HG02870 (cell line): Measurements from ENCODE around the gene TMEM37.
A peak's percentile ranks its signal among the peaks of the same experiment; 100 is the strongest.
"Not testable (repeated sequence)": the region's sequence is repeated elsewhere in the genome, so short reads cannot be mapped to it uniquely, and the experiment has no call there.

Experiments
- ATAC-seq: cut with Tn5 transposase; IDR thresholded peaks from one replicate; pipeline ENCODE4 v1.9.1; 2021; ENCODE audit warnings: mild to moderate bottlenecking, moderate library complexity; ENCODE audit not compliant: unreplicated experiment

The TMEM37 gene

GRCh38 chr2:119431155-119431975 lies at the start of gene TMEM37:
TMEM37 (plus strand) TSS chr2:119431854; CDS start chr2:119431904, 50 bp downstream.
- peak; percentile 52 for ATAC-seq

DNA sequence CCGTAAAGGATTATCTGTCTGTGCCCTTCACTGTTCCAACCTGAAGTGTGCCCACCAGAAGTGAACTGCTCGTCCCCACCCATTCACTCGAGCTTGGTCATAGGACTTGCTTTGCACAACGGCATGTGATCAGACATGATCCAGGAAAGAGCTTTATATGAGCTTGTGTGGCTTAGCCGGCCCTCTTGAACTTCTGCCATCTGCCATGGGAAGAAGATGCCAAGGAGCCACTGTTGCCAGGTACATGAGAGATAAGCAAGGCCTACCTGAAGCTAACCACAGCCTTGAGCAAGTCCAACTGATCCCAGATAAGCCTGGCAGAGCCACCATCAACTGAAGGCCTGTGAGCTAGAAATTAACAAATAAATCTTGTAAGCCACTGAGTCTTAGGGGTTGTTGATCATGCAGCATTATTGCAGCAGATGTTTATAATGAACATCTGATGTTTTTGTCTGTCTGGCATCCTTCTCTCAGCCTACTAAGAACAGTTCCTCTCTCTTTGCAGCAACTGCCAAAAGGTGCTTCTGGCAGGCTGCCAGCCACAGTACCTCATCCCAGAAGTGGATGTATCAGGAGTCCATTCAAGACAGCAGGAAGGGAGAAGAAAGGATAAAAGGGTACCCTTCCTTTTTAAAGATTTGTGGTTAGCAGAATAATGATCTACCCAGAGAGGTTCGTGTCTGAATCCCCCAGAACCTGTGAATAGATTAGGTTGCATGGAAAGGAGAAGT lies 48.1 kb upstream of the TMEM37 start:
- ATAC-seq = no peak

DNA sequence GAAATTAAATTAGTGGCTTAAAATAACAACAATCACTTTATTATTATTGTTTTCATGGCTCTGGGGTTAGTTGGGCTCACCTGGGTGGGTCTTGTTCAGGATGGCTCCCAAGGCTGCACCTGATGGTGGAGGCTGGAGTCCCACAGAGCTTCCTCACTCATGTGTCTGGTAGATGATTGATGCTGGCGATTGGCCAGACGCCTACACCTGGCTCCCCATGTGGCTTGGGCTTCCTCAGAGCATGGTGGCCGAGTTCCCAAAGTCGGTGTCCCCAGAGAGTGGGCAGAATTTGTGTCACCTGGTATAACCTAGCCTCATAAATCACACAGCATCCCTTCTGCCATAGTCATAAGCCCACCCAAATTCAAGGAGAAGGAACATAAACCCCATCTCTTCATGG lies 46.7 kb upstream of the TMEM37 start:
- ATAC-seq = no peak

DNA sequence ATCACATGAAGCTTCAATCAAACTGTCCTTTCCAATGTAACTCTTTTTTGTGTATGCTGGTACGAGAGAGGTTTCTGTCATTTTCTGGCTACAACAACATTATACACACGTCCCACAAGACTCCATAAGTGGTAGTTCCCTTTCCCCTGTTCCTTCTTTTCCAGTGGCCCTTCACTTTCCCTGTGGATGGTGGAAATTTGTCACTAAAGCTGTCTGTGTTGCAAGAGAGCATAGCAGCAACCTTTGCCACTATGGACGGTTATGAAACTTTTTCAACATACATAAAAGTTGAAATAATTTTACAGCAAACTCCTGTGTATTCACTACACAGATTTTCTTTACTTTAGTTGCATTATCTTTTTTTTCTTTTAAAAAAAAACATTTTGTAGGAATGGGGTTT lies 46.2 kb upstream of the TMEM37 start:
- no peak for ATAC-seq

DNA sequence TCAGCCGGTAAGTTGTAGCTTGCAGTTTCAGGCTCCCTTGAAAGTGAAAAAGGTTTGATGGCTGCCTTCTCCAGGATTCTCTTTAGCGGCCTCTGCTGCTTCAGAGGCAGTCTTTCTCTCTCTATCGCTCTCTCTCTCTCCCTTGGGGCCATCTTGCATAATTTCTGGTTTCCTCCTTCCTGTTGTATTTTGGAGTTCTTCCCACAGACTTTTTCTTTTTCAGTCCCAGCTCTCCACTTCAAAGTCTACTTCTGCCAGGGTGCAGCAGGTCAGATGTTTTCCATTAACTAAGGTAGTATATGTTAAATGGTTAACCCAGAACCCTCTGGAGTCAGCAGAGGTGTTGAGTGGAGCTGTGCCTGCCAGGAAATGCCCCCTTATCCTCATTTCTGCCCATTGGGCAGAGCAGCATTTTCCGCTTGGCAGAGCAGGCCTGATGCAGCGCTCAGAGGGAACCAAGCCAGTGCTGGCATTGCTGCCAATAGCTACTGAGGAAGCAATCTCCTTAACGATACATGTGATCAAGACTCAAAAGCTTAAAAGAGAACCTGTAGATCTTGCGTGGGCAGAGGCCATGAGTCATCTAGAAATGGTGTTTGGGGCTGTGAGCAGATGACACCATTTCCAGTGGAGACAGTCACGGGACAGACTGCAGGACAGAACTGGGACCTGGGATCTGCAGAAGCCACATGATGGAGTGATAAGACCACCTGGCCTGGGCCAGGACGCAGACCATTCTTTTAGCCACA lies 44.1 kb upstream of the TMEM37 start:
- peak; percentile 79 for ATAC-seq

DNA sequence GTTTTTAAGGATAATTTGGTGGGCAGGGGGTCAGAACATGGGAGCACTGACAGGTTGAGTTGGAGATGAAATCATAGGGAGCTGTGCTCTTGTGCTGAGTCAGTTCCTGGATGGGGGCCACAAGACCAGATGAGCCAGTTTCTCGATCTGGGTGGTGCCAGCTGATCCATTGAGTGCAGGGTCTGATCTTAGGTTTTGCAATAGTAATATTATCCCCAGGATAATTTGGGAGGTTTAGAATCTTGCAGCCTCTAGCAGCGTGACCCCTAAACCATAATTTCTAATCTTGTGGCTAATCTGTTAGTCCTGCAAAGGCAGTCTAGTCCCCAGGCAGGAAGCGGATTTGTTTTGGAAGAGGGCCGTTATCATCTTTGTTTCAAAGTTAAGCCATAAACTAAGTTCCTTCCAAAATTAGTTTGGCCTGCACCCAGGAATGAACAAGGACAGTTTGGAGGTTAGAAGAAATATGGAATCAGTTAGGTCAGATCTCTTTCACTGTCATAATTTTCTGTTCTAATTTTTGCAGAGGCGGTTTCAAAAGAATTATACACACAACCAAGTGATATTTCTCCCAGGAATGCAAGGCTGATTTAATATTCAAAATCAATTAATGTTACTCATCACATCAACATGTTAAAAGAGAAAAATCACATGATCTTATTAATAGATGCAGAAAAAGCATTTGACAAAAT lies 41.9 kb upstream of the TMEM37 start:
- ATAC-seq = no peak

DNA sequence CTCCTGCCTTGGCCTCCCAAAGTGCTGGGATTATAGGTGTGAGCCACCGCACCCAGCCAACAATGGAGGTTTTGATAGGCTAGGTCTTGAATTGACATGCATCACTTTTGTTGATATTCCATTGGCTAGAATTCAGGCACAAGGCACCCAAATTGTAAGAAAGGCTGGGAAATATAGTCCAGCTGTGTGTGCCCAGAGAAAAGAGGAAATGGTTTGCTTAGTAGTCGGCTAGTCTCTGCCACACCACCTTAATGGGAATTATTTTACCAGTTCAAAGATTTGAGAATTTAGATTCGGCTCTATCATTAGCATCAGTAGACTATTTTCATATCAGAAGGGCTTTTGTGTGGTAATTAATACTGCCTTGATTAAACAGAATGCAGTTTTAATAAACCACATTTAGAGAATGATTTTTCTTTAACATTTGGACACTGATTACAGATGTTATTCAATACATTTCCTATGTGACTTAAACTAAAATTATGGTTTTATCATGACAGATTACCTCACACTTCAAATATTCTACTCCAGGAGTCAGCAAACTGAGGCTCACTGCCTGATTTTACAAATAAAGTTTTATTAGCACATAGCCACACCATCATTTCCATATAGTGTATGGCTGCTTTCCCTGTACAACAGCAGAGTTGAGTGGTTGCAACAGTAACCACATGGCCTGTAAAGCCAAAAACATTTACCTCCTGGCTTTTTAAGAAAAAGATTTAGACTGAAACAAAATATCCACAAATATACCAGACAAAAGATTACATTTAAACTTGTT lies 37.5 kb upstream of the TMEM37 start:
- no peak for ATAC-seq

GRCh38 chr2:119397196-119397595 lies 34.5 kb upstream of the TMEM37 start:
- ATAC-seq = no peak

GRCh38 chr2:119402106-119402505 lies 29.5 kb upstream of the TMEM37 start:
- no peak for ATAC-seq

DNA sequence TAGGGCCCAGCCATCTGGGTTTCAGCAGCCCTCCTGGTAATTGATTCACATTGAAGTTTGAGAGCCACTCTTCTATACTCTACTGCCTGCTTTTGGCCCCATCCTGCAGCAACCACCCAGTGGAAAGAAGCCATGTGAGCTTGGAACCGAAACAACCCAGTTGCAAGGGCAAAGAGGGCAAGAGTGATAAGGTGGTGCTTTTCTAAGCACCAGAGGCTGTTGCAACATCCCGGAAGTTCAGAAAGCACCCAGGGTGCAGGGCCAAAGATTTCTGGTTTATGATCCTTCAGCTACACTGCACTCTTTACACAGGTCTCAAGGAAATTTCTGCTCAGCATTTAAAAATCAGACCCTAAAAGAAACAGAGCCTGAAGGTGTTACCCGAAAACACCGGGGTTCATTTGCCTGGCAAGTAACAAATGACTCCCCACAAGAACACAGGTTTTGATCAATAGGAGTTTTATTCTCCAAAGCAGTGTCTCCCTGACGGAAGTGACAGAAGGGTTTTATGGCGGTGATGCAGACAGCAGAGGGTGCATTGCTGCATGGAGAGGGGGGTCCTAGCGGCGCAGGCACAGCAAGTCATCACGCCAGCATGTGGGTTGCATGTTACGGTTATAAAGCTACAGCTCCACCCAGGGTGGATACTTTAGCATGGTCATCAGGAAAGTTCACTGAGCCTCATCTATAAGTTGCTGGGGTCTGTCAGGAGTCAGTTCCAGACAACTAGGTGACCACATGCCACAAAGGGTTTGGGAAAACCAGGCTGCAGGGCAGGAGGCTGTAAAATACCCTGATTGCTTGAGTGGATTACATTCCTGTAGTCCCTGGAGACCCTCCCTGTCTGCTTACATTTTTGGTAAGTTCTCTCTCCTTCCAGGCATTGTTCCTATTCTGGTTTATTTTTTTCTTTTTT lies 28.8 kb upstream of the TMEM37 start:
- no peak for ATAC-seq

DNA sequence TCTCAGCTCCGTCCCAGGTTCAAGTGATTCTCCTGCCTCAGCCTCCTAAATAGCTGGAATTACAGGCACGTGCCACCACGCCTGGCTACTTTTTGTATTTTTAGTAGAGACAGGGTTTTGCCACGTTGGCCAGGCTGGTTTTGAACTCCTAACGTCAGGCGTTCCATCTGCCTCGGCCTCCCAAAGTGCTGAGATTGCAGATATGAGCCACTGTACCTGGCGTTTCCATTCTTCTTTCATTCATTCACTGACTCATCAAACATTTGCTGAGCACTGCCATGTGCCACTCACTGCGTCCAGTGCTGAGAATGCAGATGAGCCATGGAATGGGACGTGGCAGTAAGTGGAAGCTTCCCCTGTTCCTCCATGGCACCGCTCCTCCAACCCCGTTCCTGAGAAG lies 28.0 kb upstream of the TMEM37 start:
- ATAC-seq = not testable (repeated sequence)

GRCh38 chr2:119405151-119405550 lies 26.5 kb upstream of the TMEM37 start:
- ATAC-seq = no peak

DNA sequence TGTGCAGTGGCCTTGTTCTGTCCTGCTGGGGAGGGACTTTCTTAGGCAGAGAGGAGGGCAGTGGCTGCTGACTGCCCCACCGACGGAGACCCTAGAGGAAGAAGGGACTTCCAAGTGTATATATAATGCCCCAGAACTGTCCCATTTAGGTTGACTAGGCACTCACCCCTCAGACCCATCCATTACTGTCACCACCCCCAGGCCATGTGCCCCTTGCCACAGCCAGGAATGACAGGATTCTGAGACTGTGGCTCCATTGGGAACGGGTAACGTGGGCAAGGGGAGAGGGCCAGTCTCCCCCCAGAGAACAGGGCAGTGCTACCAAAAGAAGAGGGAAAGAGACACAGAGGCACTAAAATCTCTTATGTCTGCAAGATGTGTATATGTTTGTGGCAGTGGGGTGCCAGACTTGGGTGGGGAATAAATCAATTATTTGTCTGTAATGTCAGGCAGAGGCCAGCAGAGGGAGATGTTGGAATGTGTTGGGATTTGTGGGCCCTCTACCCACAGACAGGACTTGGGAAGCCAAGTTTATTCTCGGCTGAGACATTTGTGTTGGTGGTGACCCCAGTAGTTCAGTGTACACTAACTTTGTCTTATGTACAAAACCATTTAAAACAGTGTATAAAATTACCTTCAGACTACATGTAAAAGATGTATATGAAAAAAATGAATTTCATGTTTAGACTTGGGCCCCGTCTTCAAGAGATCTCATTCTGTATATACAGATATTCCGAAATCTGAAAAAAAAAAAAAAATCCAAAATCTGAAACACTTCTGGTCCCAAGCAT lies 24.0 kb upstream of the TMEM37 start:
- no peak for ATAC-seq

- ATAC-seq = no peak
Measured at GRCh38 chr2:119408221-119408619, 23.4 kb upstream of the TMEM37 start.

GRCh38 chr2:119409506-119409905 lies 22.1 kb upstream of the TMEM37 start:
- ATAC-seq = no peak

DNA sequence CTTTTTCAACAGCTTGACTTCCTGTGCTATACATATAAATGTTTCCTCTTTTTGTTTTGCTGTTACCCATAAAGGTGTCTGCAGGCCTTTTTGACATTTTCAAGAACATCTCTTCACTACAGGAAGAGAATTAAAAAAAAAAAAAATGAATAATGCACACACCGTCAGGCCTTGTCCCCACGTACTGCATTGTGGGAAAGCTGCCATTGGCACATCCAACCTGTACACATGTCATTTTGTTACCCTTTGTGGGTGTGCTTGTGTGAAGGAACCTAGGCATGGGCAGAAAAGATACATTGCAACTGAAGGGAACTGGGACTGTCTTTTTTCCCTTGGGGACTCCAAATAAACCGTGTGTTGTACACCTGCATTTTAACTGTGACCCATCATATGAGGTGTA lies 16.8 kb upstream of the TMEM37 start:
- no peak for ATAC-seq

DNA sequence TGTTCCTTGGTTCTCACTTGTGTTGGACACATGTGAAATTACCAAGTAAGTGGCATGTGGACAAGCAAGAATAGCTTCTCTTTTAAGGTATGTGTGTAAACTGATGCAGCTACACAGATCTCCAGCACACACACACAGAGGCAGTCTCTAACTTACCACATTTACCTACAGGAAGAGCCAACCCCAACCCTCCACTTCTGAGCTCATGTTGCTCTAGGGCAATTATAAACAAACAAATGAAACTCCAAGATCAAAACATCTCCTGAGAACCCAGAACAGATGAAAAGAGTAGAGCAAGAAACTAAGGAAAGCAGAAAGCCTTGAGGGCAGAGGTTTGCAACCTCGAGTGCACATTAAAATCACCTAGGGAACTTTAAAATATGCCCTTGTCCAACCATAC lies 16.0 kb upstream of the TMEM37 start:
- ATAC-seq = no peak

- no peak for ATAC-seq
Measured at GRCh38 chr2:119416299-119416923, 15.2 kb upstream of the TMEM37 start.
